ENCODE data around the gene KRT5. TPM values are rescaled to one million over a fixed set of nuclear protein-coding genes. Genes with fewer than 3 reads are reported as not detected.

The KRT5 gene
- total RNA-seq, 1 donor, result under 0.01 TPM

DNA sequence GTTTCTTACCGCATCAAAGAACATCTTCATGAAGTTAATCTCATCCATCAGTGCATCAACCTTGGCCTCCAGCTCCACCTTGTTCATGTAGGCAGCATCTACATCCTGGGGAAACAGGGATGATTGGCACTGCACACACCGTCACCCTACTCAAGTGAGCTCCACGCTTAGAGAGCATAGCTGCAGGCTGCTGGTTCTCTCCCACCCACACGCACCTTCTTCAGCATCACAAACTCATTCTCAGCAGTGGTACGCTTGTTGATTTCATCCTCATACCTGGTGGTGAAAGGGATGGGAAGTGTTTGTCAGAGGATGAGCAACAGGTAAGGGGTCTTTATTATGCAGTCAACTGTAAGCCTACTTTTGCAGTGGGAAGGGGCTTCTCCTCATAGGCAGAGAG, 2.3 kb downstream of the KRT5 start:
- DNase-seq (ENCODE audit: low read depth), result no peak
- H3K4me3 ChIP-seq (ENCODE audit: low read depth, low read length), result no peak overlapping the region

DNA sequence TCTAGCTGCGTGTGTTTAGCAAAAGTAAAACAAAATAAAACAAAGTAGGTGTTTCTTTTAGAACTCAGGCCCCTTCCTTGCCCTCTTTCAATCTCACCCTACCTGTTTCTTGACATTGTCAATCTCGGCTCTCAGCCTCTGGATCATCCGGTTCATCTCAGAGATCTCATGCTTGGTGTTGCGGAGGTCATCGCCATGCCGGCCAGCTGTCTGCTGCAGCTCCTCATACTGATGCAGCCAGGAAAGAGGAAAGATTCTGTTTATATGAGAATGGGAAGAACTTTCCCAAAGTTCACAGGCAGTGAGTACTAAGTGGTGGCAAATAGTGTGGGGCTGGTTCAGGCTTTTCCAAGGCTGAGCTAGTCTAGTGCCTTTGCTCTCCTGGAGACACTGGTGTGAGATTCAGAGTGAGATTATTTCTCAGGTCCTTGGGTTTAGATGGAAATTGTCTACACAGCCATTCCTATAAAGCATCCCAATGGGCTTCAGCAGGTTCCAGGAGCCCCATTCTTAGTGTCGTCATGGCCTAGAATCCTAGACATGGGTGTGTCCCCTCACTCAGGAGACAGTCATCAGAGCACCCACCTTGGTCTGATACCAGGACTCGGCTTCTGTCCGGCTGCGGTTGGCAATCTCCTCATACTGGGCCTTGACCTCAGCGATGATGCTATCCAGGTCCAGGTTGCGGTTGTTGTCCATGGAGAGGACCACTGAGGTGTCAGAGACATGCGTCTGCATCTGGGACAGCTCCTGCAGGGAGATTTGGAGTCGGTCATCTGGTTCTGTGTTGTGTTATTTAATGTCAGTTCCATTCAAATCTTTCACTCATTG, 3.0 kb downstream of the KRT5 start:
- H3K4me3 ChIP-seq (ENCODE audit: low read depth, low read length), result no peak overlapping the region
- TF ChIP-seq, protein P1, sequence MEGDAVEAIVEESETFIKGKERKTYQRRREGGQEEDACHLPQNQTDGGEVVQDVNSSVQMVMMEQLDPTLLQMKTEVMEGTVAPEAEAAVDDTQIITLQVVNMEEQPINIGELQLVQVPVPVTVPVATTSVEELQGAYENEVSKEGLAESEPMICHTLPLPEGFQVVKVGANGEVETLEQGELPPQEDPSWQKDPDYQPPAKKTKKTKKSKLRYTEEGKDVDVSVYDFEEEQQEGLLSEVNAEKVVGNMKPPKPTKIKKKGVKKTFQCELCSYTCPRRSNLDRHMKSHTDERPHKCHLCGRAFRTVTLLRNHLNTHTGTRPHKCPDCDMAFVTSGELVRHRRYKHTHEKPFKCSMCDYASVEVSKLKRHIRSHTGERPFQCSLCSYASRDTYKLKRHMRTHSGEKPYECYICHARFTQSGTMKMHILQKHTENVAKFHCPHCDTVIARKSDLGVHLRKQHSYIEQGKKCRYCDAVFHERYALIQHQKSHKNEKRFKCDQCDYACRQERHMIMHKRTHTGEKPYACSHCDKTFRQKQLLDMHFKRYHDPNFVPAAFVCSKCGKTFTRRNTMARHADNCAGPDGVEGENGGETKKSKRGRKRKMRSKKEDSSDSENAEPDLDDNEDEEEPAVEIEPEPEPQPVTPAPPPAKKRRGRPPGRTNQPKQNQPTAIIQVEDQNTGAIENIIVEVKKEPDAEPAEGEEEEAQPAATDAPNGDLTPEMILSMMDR (IDR thresholded peaks at IDR 0.05; ENCODE audit: insufficient read depth, low read depth, low read length), result no peak
- DNase-seq (ENCODE audit: low read depth), result no peak

More for the DNA sequence above, 2.3 kb downstream of the KRT5 start:
- TF ChIP-seq, protein P1 (IDR thresholded peaks at IDR 0.05; ENCODE audit: insufficient read depth, low read depth, low read length), result no peak

DNA sequence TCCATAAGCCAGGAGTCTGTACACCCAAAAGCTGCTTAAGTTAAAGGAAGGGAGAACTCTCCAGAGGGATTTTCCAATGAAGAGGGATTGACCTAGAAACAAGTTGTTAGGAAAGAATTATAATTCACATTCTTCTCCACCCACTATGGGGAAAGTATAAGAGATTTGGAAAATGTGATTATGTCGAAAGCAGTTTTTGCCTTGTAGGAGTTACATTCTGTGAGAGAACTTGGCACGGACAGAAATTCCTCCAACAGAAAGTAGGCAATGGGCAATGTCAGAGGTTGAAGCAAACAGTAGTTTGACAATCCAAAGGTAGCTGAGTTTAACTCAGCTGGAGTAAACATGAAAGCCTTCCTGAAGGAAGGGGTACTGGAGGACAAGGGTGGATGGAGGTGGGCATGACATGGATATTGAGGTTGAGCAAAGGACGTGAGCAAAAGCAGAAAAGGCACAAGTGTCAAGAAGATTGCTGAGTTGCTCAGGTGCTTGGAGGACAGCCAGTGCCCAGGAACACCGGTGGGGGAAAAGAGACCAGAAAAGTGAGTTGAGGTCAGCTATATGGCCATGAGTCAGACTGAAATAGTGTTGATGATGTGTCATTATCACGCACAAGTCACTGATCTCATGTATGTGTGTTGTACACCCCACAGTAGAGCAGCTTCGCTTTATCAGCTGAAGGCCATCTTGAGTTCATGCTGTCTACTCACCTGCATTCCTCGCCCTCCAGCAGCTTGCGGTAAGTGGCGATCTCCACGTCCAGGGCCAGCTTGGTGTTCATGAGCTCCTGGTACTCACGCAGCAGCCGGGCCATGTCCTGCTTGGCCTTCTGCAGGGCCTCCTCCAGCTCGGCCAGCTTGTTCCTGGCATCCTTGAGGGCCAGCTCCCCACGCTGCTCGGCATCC, 4.0 kb downstream of the KRT5 start:
- no peak for DNase-seq (ENCODE audit: low read depth)
- TF ChIP-seq, protein P1 (IDR thresholded peaks at IDR 0.05; ENCODE audit: insufficient read depth, low read depth, low read length), result no peak
- no peak overlapping the region for H3K4me3 ChIP-seq (ENCODE audit: low read depth, low read length)

DNA sequence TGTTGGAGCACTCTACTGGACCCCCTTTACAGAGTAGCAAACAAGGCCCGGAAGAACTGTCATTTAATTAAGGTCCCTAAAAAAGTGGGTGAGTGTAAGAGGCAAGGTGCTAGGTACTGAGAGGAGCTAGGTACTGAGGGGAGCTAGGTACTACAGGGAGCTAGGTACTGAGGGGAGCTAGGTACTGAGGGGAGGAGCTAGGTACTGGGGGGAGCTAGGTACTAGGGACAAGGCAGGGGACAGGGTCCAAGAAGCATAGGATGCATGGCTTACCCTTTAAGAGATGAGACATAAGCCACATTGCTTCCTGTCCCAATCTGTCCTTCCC, 4.9 kb downstream of the KRT5 start:
- no peak overlapping the region for H3K4me3 ChIP-seq (ENCODE audit: low read depth, low read length)
- DNase-seq (ENCODE audit: low read depth), result no peak
- TF ChIP-seq, protein P1 (IDR thresholded peaks at IDR 0.05; ENCODE audit: insufficient read depth, low read depth, low read length), result no peak

DNA sequence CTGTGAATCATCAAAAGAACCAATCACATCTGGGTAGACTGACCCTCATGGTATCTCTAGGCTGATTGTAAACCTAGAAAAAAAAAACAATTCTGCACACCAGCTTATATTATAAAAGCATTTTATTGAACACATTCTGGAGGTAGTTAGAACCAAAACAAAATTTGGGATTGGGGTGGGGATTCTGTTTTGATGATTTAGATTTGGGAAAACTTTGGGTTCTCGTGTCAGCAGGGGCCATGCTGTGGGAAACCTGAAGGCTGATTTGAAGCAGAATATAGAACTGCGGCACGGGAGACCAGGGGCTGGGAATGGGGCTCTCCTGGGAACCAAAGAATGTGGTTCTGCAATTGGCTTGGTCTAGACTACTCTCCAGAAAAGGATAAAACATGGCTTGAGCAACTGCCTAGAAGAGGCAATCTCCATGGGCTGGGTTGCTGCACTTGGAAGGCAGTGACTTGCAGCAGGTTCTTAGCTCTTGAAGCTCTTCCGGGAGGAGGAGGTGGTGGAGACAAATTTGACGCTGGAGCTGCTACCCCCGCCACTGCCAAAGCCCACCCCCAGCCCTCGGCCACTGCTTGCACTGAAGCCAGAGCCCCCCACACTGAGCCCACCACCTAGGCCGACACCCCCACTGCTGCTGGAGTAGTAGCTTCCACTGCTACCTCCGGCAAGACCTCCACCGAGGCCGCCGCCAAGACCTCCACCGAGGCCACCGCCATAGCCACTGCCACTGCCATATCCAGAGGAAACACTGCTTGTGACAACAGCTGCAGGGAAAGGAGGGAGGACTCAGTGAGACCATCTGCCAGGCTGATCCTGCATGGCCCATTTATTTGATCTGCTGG, 5.5 kb downstream of the KRT5 start:
- DNase-seq (ENCODE audit: low read depth), result no peak
- TF ChIP-seq, protein P1 (IDR thresholded peaks at IDR 0.05; ENCODE audit: insufficient read depth, low read depth, low read length), result no peak
- no peak overlapping the region for H3K4me3 ChIP-seq (ENCODE audit: low read depth, low read length)

DNA sequence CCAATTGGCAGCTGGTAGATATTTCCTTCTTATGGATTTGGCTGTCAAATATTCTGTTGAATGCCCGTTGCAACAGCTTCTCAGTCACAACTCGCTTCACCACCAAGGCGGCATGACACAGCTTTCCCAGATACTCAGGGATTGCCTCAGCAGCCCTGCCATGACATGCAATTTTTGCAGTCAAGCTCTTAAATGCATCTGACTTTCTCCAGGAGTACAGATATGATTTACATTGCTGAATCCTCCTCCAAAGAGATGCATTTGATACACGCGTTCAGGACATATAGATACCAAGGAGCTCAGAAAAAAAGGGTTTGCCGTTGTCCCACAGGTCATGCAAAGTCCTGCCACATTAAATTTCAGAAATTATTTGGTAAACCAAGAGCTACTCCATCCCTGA, 6.5 kb downstream of the KRT5 start:
- TF ChIP-seq, protein P1 (IDR thresholded peaks at IDR 0.05; ENCODE audit: insufficient read depth, low read depth, low read length), result no peak

More for the DNA sequence above, 6.5 kb downstream of the KRT5 start:
- H3K4me3 ChIP-seq (ENCODE audit: low read depth, low read length), result no peak overlapping the region
- no peak for DNase-seq (ENCODE audit: low read depth)

All from fibroblast of villous mesenchyme (primary cell).